AG08396 (cell line): Measurements from ENCODE around the gene NOTCH4.

ENCODE experiments used
- DNase-seq: peaks from one replicate; pipeline ENCODE4 v3.0.0; 2012; ENCODE audit warnings: low spot score, mixed read lengths

The NOTCH4 gene

DNA sequence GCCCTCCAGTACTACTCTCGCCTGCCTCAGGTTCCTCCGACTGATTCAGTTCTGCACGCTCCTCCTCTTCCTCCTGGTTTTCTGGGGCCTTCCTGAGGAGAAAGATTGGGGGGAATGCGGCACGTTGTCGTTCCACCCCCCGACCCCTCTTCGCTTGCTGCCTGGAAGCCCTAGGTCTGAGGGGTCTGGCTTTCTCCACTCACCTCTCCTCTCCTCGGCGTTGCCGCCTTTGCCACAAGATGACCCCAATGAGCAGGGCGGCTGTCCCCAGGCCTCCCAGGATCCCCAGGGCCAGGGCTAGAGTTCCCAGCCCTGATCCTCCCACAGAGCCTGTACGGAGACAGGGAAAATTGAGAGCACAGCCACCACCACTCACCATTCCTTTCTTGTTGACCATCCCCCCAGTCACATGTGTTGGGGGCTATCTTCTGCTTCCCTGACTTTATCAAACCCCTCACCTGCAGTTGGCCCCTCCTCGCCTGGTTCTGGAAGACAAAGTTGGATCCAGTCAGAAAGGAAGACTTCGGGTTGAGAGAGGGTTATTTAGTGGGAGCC lies 42.6 kb downstream of the NOTCH4 start:
- no peak for DNase-seq

DNA sequence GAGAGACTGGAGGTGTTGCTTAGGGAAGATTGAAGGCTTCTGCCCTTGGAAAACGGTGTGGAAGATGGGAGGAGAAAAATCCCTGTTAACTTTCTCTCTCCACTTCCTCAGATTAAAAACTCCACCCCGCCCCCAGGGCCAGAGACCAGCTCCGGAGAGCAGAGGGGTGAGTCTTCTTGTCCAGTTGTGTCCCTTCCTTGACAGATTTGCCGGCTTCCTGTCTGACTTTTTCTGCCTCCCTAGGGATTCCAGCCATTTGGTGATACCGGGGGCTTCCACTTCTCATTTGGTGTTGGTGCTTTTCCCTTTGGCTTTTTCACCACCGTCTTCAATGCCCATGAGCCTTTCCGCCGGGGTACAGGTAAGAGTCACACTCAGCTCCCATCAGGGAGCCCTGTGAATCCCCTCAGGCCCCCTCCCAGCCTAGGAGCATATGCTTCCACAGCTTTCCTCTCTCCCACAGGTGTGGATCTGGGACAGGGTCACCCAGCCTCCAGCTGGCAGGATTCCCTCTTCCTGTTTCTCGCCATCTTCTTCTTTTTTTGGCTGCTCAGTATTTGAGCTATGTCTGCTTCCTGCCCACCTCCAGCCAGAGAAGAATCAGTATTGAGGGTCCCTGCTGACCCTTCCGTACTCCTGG lies 44.0 kb downstream of the NOTCH4 start:
- DNase-seq = no peak

DNA sequence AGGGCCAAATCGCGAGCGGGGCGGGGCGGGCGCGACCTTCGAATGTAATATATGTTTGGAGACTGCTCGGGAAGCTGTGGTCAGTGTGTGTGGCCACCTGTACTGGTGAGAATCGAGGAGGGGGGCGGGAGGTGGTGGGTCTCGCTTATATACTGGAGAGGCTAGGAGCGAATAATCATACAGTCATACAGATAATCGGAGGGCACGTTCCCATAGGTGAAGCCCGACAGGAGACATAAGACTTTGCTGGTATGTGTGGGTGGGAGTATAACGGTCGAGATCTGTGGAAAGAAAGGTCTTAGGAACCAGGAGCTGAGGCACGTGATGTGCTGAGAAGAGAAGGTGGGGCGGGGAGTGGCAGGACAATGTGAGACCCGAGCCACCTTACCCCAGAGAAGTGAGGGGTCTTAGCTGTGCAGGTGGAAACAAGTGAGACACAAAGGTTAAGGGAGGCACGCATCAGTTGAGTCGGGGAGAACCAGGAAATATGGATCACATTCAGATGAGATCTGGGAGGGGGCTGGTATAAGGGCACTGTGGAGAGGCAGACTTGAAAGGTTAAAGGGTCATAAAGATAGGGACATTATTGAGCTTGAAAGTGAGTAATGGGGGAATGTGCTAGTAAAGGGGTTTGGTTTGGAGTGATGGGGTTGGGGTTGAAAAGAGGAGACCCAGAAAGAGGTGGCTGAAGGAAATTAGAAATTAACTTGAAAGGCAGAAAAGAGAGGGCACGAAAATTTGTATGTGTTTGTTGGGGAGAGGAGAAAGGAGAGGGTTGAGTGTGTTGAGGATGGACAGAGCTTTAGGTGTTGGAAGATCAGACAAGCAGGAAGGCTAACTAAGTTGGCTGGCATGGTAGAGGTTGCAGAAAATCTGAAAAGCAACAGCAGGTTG lies 45.1 kb downstream of the NOTCH4 start:
- no peak for DNase-seq

- DNase-seq = peak; percentile 97
Observed at GRCh38 chr6:32177788-32178546, 45.9 kb downstream of the NOTCH4 start, which contains the start of gene RNF5. RNF5 (plus strand) TSS chr6:32178405; CDS start chr6:32178512, 107 bp downstream.

GRCh38 chr6:32177183-32177787 lies 46.6 kb downstream of the NOTCH4 start:
- no peak for DNase-seq

- DNase-seq = no peak
Observed at GRCh38 chr6:32176476-32177182, 47.2 kb downstream of the NOTCH4 start.

DNA sequence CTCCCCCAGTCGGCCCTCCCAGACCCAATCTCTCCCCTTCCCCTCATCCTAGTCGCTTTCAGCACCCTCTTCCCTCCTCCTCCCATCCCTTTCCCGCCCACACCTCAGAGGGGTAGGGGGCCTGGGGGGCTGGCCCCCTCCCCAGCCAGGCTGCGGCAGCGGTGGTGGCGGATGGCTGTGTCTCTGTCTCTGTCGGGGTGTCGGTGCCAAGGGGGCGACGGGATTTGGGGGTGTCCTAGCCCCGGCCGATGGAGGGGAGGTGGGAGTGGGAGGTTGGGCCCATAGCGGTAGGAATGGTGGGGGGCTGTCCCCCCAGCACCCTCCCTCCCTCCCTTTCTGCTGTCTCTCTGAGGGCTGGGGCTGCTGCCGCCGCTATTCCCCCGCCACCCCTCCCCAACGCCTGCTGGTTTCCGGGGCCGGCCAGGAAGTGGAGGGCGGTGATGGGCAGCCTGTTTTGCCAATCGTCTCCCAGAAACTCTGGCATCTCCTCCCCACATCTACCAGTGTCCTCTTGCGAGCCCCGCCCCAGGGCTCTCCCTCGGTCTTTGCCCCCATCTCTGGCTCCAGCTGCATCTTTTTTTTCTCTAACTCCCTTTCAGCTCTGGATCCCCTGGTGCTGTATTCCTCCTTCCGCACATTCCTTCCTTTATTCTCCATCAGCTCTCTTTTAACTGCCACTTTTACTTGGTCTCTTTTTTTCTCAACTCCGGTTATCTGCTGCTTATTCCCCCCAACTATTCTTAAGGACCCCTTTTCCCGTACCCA lies 48.0 kb downstream of the NOTCH4 start, which contains the start of gene AGPAT1:
AGPAT1 (minus strand) TSS at position 374 of the 765 bp plus-strand sequence. CDS start 4,588 bp downstream, outside the sequence.
- peak; percentile 98 for DNase-seq

DNA sequence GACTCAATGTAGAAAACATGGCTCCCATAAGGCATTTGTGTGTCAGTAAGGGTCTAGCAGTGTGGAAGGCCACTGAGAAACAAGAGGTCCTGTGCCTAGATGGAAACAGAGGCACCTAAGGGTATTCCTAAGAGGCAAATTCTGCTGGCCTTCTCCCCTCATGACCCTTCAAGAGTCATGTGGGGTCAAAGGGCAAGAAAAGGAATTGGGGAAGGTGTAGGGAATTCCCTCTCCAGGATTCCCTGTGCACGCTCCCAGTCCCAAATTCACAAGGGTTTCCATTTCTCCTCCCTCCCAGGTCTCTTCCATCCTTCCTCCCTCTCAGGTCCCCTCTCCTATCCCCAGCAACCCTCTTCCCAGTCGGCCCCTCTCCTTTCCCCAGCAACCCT lies 48.6 kb downstream of the NOTCH4 start:
- DNase-seq = no peak

DNA sequence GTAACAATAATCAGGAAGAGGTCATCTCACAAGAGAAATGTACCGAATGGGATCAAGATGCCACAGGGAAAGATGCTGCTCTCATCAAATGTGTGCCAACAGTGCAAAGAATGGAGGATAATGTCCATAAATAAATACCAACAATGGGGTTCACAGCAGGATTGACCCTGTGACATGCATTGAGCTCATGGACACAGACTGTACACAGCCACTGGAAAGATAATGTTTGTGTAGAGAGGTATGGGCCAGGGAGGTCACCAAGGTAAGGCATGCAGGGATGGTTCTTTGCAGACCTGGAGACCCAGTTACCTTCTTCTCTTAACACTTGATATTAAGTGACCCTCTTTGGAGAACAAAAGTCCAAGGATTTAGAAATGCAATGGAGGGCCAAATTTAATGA lies 49.5 kb downstream of the NOTCH4 start:
- DNase-seq = no peak

GRCh38 chr6:32173051-32173727 lies 50.7 kb downstream of the NOTCH4 start:
- DNase-seq = no peak

GRCh38 chr6:32171234-32171633 lies 52.6 kb downstream of the NOTCH4 start:
- DNase-seq = no peak

DNA sequence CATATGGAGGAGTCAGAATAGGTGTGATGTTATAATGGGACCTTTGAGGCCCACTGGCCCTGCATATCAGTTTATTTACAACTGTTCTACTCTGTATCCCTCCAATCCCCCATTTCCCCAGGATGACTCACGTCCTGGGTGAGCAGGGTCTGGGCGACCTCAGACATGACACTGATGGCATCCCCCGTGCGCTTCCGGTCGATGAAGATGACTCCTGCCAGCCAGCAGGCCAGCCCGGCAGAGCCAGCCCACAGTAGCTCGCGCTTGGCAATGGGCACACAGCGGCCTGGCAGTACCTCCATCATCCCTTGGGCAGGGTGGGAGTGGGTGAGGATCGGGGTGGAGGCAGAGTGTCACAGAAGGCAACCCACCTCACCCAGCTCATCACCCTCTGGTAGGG lies 53.6 kb downstream of the NOTCH4 start:
- DNase-seq = no peak

- no peak for DNase-seq
Observed at GRCh38 chr6:32168807-32169591, 54.9 kb downstream of the NOTCH4 start.

- DNase-seq = no peak
Observed at GRCh38 chr6:32168350-32168749, 55.5 kb downstream of the NOTCH4 start.

GRCh38 chr6:32167761-32168262 lies 56.1 kb downstream of the NOTCH4 start:
- DNase-seq = no peak

DNA sequence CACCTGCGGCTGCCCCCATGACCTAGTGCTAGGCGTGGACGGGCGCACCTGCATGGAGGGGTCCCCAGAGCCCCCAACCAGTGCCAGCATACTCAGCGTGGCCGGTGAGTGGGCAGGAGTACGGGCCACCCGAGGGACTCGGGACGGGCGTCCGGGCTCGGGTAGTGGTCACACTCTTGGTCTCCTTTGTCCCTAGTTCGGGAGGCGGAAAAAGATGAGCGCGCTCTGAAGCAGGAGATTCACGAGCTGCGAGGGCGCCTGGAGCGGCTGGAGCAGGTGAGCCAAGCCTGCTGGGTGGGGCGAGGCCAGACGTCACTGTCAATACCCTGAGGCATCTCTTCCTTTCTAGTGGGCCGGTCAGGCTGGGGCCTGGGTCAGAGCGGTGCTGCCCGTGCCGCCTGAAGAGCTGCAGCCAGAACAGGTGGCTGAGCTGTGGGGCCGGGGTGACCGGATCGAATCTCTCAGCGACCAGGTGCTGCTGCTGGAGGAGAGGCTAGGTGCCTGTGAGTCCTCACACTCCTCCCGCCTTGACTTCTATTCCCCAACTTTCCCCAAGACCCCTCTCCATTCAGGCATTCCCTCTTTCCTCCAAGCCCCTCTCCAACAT lies 56.6 kb downstream of the NOTCH4 start:
- no peak for DNase-seq

- DNase-seq = no peak
Observed at GRCh38 chr6:32166411-32167061, 57.3 kb downstream of the NOTCH4 start.

GRCh38 chr6:32164295-32164694 lies 59.6 kb downstream of the NOTCH4 start, which contains the start of gene EGFL8:
EGFL8 (plus strand) TSS chr6:32164595; CDS start chr6:32166166, 1,571 bp downstream.
- no peak for DNase-seq
